OCI-LY3 (cell line): ENCODE data around the gene EIF2AK3.

Experiments
- EZH2phosphoT487 ChIP-seq: fragments of 200-600 bp; shearing (Covaris generic); IDR thresholded peaks from 2 replicates; pipeline ENCODE4 v1.6.1; 2018; ENCODE audit warnings: antibody characterized with exemption, mixed run types, low read depth
- TF ChIP-seq, protein P1 (sequence below): fragments of 200-600, 300-600 bp; sonication (generic); IDR thresholded peaks from 2 replicates; pipeline ENCODE4 v1.5.1; 2014; ENCODE audit warnings: antibody characterized with exemption, low read length, low read depth

DNA sequence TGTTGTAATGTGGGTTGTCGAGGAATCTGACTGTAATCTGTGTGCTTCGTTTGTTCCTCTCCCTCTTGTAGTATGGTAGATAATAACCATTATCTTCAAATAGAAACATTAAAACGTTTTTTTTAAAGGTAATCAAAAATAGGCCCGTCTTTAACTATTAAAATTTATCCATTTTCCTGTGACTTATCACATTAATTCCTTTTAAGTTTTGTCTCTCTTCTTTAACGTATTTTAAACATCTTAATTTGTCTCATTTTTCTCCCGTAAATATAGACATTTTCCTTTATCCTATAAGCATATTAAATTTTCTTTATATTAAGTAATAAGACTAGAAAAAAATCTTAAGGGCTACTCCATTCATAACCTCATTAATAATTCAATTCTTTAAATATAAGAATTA lies 41.3 kb downstream of the EIF2AK3 start:
- TF ChIP-seq, protein P1, sequence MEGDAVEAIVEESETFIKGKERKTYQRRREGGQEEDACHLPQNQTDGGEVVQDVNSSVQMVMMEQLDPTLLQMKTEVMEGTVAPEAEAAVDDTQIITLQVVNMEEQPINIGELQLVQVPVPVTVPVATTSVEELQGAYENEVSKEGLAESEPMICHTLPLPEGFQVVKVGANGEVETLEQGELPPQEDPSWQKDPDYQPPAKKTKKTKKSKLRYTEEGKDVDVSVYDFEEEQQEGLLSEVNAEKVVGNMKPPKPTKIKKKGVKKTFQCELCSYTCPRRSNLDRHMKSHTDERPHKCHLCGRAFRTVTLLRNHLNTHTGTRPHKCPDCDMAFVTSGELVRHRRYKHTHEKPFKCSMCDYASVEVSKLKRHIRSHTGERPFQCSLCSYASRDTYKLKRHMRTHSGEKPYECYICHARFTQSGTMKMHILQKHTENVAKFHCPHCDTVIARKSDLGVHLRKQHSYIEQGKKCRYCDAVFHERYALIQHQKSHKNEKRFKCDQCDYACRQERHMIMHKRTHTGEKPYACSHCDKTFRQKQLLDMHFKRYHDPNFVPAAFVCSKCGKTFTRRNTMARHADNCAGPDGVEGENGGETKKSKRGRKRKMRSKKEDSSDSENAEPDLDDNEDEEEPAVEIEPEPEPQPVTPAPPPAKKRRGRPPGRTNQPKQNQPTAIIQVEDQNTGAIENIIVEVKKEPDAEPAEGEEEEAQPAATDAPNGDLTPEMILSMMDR = no peak
- TF ChIP-seq EZH2phosphoT487 = no peak
